DMS153 treated with DMSO at 0.1 percent for 48 hours (cell line): ENCODE data around the gene PACS1.

Experiments
- DNase-seq: peaks from one replicate; lab custom pipeline; 2025; ENCODE audit not compliant: unreplicated experiment; lab: John Stamatoyannopoulos, UW

The PACS1 gene

DNA sequence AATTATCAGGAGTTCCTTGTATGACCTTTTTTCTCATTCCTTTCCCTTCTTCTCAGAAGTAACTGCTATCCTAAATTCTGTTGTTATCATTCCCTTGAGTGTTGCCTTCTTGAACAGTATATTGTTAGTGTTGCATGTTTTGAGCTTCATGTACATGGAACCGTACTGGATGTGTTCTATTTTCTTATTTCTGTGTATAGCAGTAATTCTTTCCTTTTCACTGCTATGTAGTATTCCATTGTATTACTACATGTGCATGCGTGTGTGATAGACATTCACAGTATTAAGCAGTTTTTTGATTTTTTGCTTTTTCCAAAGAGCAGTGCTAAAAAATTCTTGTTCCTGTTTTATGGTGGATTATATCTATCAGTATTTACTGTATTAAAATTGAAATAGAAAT is 108.1 kb downstream of the PACS1 start:
- DNase-seq, result no peak

GRCh38 chr11:66178871-66179270 is 108.8 kb downstream of the PACS1 start:
- DNase-seq, result no peak

GRCh38 chr11:66181632-66182315 is 111.7 kb downstream of the PACS1 start:
- DNase-seq, result no peak

DNA sequence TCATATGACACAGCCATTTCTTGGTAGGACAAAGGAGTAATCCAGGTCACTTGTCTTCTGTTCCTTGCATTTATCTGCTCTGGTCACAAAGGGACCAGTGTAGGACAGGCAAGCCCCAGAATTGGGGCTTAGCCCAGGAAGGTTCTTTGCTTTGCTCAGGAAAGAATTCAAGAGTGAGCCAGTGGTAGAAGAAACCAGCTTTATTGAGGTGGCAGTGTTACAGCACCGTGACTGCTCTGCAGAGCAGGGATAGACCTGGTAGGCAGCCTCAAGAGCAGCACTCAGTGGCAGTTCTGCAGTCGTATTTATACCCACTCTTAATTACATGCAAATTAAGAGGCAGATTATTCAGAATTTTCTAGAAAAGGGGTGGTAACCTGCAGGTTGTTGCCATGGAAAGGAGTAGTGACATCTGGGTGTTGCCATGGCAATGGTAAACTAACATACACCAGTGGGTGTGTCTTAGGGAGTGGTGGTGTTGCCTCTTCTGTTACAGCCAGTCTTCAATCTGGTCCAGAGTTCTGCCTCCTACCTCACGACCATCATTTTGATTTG is 113.5 kb downstream of the PACS1 start:
- DNase-seq, result no peak

DNA sequence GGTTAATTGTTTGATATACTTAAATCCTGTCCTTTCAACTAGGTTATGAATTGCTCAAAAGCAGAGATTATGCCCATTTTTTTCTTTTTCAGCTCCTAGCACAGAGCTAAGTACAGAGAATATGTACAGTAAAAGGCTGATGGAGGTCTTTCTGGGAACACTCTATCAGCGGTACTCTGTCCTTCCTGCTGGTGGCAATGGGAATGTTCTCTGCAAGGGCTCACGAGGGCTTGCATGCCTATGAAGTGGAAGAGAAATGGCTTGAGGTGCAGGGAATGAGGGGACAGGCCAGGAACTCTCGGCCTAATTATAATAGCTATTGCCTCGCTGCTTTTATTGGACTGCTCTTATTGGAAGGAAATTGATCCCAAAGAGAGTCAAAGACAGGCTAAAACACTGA is 114.7 kb downstream of the PACS1 start:
- no peak for DNase-seq

DNA sequence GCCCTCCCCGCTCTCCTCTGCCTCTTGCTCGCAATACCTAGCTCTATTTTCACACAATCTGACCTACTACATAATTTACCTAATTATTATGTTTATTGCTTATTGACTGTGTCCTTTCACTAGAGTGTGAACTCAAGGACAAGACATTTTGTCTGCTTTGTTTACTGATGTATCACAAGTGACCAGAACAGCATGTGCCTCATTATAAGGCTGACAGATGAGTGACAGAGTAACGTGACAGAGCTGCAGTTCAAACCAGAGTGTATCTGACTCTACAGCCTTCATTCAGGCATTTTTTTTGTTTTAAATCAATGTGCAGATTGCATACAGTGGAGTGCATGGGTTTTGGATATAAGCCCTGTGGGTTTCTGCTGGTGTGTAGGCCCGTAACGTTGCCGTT is 116.4 kb downstream of the PACS1 start:
- no peak for DNase-seq

DNA sequence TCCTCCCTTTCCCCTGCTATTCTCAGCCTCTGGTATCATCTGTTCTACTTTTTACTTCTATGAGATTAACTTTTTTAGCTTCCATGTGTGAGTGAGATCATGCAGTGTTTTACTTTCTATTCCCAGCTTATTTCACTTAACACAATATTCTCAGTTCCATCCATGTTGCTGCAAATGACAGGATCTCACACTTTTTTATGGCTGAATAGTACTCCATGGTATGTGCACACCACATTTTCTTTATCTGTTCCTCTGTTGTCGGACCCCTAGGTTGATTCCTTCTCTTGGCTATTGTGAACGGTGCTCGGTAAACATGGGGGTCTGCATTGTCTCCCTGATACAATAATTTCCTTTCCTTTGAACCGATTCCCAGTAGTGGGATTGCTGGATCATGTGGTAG is 117.4 kb downstream of the PACS1 start:
- no peak for DNase-seq

DNA sequence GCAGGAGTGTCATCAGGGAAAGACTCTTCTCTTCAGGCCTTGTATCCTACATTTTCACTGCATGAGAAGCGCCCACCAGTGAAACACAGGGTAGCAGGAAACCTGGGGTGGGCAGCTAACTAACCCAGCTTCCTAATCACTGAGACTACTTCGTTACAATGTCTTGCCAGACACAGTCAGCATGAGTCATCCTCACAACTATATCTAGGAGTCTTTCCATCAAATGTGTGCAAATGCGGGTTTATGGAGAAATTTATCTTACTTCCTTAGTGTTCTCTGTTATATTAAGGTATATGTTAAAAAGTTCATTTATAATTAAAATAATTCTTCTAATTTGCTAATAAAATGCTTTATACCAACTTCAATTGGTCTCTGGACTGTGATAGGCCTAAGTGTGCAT is 118.5 kb downstream of the PACS1 start:
- no peak for DNase-seq

- no peak for DNase-seq
These were observed 119.1 kb downstream of the PACS1 start for GRCh38 chr11:66189031-66189745.

- DNase-seq, result no peak
These were observed 120.7 kb downstream of the PACS1 start for GRCh38 chr11:66190786-66191185.

- no peak for DNase-seq
These were observed 122.2 kb downstream of the PACS1 start for GRCh38 chr11:66192181-66192863.

DNA sequence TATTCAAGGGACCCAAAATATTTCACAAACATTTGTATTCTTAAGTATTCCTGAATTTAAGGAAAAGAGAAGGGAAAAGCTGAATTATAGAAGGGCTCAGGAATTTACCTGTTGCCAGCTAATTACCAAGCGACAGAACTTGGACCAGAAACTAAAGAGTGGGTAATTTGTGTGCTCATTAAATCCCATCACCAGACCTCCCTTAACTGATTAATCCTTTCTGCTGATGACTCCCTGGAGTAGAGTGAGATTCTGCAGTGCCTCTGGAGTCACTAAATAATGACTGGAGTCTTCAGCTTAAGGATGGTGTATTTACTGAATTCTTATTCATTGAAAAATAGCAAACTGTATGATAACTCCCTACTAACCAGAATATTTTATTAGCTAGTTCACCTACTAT is 124.3 kb downstream of the PACS1 start:
- DNase-seq, result no peak

DNA sequence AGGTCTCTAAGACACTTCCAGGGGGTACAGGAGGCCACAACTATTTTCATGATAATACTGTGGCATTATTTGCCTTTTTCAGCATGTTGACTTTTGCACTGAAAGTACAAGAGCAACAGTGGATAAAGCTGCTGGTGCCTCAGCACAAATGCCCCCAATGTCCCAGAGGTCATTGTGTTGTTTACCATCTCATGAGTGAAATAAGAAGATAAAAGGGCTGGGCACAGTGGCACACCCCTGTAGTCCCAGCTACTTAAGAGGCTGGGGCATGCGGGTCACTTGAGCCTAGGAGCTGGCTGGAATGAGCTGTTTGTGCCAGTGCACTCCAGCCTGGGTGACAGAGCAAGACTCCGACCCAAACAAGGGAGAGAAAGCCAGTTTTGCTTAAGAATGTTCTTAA is 125.8 kb downstream of the PACS1 start:
- no peak for DNase-seq

GRCh38 chr11:66203847-66204246 is 133.8 kb downstream of the PACS1 start:
- no peak for DNase-seq

- no peak for DNase-seq
These were observed 134.3 kb downstream of the PACS1 start for GRCh38 chr11:66204412-66204811.

DNA sequence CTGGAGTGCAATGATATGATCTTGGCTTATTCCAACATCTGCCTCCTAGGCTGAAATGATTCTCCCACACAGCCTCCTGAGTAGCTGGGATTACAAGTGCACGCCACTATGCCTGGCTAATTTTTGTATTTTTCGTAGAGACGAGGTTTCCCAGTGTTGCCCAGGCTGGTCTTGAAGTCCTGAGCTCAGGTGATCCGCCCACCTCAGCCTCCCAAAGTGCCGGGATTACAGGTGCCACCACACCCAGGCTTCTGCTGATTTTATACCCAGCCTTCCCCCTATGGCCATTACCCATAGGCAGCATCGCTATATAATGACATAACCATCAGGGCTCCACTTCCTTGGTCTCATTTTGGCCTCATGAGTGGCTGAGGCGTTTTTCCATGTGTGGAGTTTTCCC is 137.7 kb downstream of the PACS1 start:
- no peak for DNase-seq

DNA sequence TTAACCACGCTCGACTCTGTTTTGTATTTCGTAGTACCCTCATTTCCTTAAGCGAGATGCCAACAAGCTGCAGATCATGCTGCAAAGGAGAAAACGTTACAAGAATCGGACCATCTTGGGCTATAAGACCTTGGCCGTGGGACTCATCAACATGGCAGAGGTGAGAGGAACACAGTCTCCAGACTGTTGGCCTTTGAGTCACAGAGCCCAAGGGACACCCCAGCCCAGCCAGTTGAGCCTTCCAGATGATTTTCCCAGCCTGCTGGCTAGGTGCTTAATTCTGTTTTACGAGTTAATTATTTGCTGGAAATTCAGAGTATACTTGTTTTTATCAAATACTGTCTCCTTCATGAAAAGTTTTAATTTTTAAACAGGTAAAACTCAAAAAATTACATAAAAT is 141.0 kb downstream of the PACS1 start:
- no peak for DNase-seq

GRCh38 chr11:66216911-66217310 is 146.8 kb downstream of the PACS1 start:
- no peak for DNase-seq

DNA sequence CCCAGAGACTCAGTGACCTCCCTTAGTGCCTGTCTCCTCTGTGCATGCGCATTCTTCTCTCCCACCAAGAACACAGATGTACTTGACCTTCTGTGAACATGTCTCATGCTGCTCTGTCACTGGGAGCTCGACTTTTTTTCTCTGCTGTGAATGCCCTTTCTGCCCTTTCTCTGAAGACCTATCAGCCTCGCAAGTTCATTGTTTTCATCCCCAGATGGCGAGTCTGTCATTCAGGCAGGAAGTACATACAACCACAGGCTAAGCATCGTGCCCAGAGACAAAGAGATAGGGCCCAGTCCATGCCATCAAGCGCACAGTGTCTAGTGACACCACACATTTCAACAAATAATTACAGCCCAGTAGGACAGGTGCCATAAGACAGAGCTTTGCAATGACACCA is 148.0 kb downstream of the PACS1 start:
- no peak for DNase-seq

- DNase-seq, result no peak
These were observed 149.0 kb downstream of the PACS1 start for GRCh38 chr11:66218846-66219620.

GRCh38 chr11:66219846-66220565 is 149.9 kb downstream of the PACS1 start:
- no peak for DNase-seq
